ENCODE results near the gene ZNF274.

Gene ZNF274

GRCh38 chr19:58227964-58228584, 45.2 kb downstream of the ZNF274 start:
- Histone ChIP-seq H2AFZ (ENCODE audit: low read depth, low read length) (peak overlapping the region; percentile 96), H3K27me3 (ENCODE audit: low read depth, low read length) (no peaks in the 10 kb centered on the region), H3K4me3 (ENCODE audit: low read length) (peak overlapping the region; percentile 92), H3K27ac (ENCODE audit: low read length) (peak overlapping the region; percentile 57), H3K9me3 (ENCODE audit: insufficient read depth, low read length) (peaks cover 26% of the 10 kb centered on the region), H4K20me1 (ENCODE audit: insufficient read depth, low read length) (no peaks in the 10 kb centered on the region), H3K4me1 (ENCODE audit: low read length) (peaks cover 13% of the 10 kb centered on the region), H3K4me2 (ENCODE audit: low read length) (peak overlapping the region; percentile 93), H3K9ac (ENCODE audit: low read length) (peak overlapping the region; percentile 89), H3K36me3 (replicated peaks; ENCODE audit: low read depth, low read length) (peaks cover 38% of the 10 kb centered on the region), H3K79me2 (ENCODE audit: low read length) (peaks cover 36% of the 10 kb centered on the region)
- TF ChIP-seq EZH2phosphoT487 (IDR thresholded peaks at IDR 0.05; ENCODE audit: low read depth) (no peak), CTCF (IDR thresholded peaks at IDR 0.05; ENCODE audit: low read depth, low read length) (no peak)

- Histone ChIP-seq H3K4me3 (ENCODE audit: low read length) (peak within 1 kb of the TSS; percentile 92), H3K4me2 (ENCODE audit: low read length) (peak within 1 kb of the TSS; percentile 93), H3K9me3 (ENCODE audit: insufficient read depth, low read length) (peaks cover 29% of the 10 kb centered on the region), H3K27me3 (ENCODE audit: low read depth, low read length) (no peaks in the 10 kb centered on the region), H3K9ac (ENCODE audit: low read length) (peak within 1 kb of the TSS; percentile 89), H4K20me1 (ENCODE audit: insufficient read depth, low read length) (no peaks in the 10 kb centered on the region), H3K36me3 (replicated peaks; ENCODE audit: low read depth, low read length) (peaks cover 45% of the 10 kb centered on the region), H3K27ac (ENCODE audit: low read length) (peak within 1 kb of the TSS; percentile 57), H3K79me2 (ENCODE audit: low read length) (peaks cover 39% of the 10 kb centered on the region), H3K4me1 (ENCODE audit: low read length) (peaks cover 13% of the 10 kb centered on the region), H2AFZ (ENCODE audit: low read depth, low read length) (peak within 1 kb of the TSS; percentile 96)
- TF ChIP-seq EZH2phosphoT487 (IDR thresholded peaks at IDR 0.05; ENCODE audit: low read depth) (no peak), CTCF (IDR thresholded peaks at IDR 0.05; ENCODE audit: low read depth, low read length) (peak; percentile 11; the same call in 1 of the 2 replicates)
Measured at GRCh38 chr19:58228585-58229254, 45.9 kb downstream of the ZNF274 start, which contains the start of gene ZNF544. TSS of gene ZNF544 (plus strand) at chr19:58228914. CDS start at chr19:58244024, 15,110 bp downstream.

GRCh38 chr19:58229255-58229639, 46.4 kb downstream of the ZNF274 start:
- Histone ChIP-seq H3K9ac (ENCODE audit: low read length) (peak overlapping the region; percentile 89), H2AFZ (ENCODE audit: low read depth, low read length) (no peak overlapping the region), H3K27ac (ENCODE audit: low read length) (peak overlapping the region; percentile 57), H3K79me2 (ENCODE audit: low read length) (peaks cover 44% of the 10 kb centered on the region), H3K4me3 (ENCODE audit: low read length) (peak overlapping the region; percentile 92), H3K9me3 (ENCODE audit: insufficient read depth, low read length) (peaks cover 35% of the 10 kb centered on the region), H4K20me1 (ENCODE audit: insufficient read depth, low read length) (no peaks in the 10 kb centered on the region), H3K4me1 (ENCODE audit: low read length) (peaks cover 13% of the 10 kb centered on the region), H3K4me2 (ENCODE audit: low read length) (peak overlapping the region; percentile 93), H3K36me3 (replicated peaks; ENCODE audit: low read depth, low read length) (peaks cover 50% of the 10 kb centered on the region), H3K27me3 (ENCODE audit: low read depth, low read length) (no peaks in the 10 kb centered on the region)
- TF ChIP-seq EZH2phosphoT487 (IDR thresholded peaks at IDR 0.05; ENCODE audit: low read depth) (no peak), CTCF (IDR thresholded peaks at IDR 0.05; ENCODE audit: low read depth, low read length) (peak; percentile 36)

GRCh38 chr19:58237324-58237723, 54.5 kb downstream of the ZNF274 start:
- Histone ChIP-seq H3K27ac (ENCODE audit: low read length) (no peak overlapping the region), H3K27me3 (ENCODE audit: low read depth, low read length) (no peaks in the 10 kb centered on the region), H3K79me2 (ENCODE audit: low read length) (peaks cover 13% of the 10 kb centered on the region), H4K20me1 (ENCODE audit: insufficient read depth, low read length) (no peaks in the 10 kb centered on the region), H2AFZ (ENCODE audit: low read depth, low read length) (no peak overlapping the region), H3K36me3 (replicated peaks; ENCODE audit: low read depth, low read length) (peaks cover 91% of the 10 kb centered on the region), H3K9ac (ENCODE audit: low read length) (no peak overlapping the region), H3K9me3 (ENCODE audit: insufficient read depth, low read length) (peaks cover 24% of the 10 kb centered on the region), H3K4me3 (ENCODE audit: low read length) (no peak overlapping the region), H3K4me2 (ENCODE audit: low read length) (no peak overlapping the region), H3K4me1 (ENCODE audit: low read length) (no peaks in the 10 kb centered on the region)
- no peak for TF ChIP-seq CTCF (IDR thresholded peaks at IDR 0.05; ENCODE audit: low read depth, low read length)
- TF ChIP-seq EZH2phosphoT487 (IDR thresholded peaks at IDR 0.05; ENCODE audit: low read depth) = no peak

All from OCI-LY3 (cell line).